ENCODE data around the gene WDR27. TPM values are rescaled to one million over a fixed set of nuclear protein-coding genes. Genes with fewer than 3 reads are reported as not detected.

The WDR27 gene
- total RNA-seq, 1 donor from 2014 or later: 35.0 TPM

DNA sequence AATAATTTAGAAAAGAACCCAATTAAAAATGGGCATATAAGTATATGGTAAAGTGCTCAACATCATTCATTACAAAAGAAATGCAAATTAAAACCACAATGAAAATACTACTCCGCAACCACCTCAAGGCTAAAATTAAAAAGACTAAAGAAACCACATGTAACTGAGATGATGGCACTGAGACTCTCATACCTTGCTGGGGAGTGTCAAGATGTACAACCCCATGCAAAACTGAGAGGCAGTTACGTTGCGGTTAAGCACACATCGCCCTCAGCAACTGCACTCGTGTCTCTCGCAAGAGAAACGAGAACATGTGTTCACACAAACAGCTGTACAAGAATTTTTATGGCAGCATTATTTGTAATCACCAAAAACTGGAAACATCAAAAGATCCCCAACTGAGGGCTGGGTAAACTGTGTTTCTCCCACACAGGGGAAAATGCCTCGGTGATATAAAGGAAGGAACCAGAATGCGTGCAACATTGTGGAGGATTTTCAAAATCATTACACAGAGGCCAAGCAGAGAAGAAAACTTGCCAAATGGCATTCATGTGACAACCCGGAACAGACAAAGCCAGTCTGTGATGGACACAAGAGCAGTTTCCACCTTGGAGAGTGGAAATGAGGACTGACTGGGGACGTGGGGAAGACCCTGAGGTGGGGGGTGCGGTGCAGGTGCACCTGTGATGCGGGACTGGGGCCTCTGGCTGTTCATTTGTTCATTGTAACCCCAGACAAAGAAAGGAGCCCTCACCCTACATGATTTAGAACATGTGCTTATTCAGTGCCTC lies 144.9 kb downstream of the WDR27 start:
- peak; percentile 36 for DNase-seq (ENCODE audit: low spot score)
- intact Hi-C loops (cut with micrococcal nuclease): loop anchor here (1.0 to 10.0 kb wide), 3 partner anchors 11 to 98 kb away; no protein-coding TSS in a partner anchor
- Mint-ChIP-seq H3K27ac (peak overlapping the region; percentile 40), H3K9me3 (peaks cover 6% of the 10 kb centered on the region), H3K4me3 (ENCODE audit: low read depth) (no peak overlapping the region), H3K4me1 (ENCODE audit: low read depth) (peaks cover 21% of the 10 kb centered on the region), H3K36me3 (ENCODE audit: low read depth) (peaks cover 8% of the 10 kb centered on the region), H3K27me3 (ENCODE audit: low read depth) (peaks cover 19% of the 10 kb centered on the region)

- Mint-ChIP-seq H3K4me3 (ENCODE audit: low read depth) (no peak overlapping the region), H3K9me3 (peaks cover 1% of the 10 kb centered on the region), H3K27ac (no peak overlapping the region), H3K36me3 (ENCODE audit: low read depth) (peaks cover 8% of the 10 kb centered on the region), H3K4me1 (ENCODE audit: low read depth) (peaks cover 21% of the 10 kb centered on the region), H3K27me3 (ENCODE audit: low read depth) (peaks cover 14% of the 10 kb centered on the region)
- intact Hi-C loops (cut with micrococcal nuclease): loop anchor here (1.0 to 10.0 kb wide), 2 partner anchors 26 to 99 kb away; no protein-coding TSS in a partner anchor
- DNase-seq (ENCODE audit: low spot score): no peak
Measured at GRCh38 chr6:169555971-169556617, 145.7 kb downstream of the WDR27 start.

- Mint-ChIP-seq H3K27ac (no peak overlapping the region), H3K9me3 (peaks cover 19% of the 10 kb centered on the region), H3K36me3 (ENCODE audit: low read depth) (no peaks in the 10 kb centered on the region), H3K4me1 (ENCODE audit: low read depth) (no peaks in the 10 kb centered on the region), H3K27me3 (ENCODE audit: low read depth) (peaks cover 7% of the 10 kb centered on the region), H3K4me3 (ENCODE audit: low read depth) (no peak overlapping the region)
- DNase-seq (ENCODE audit: low spot score): no peak
- intact Hi-C loops (cut with micrococcal nuclease): no loop called here
Measured at GRCh38 chr6:169545982-169546381, 155.8 kb downstream of the WDR27 start.

GRCh38 chr6:169543704-169544103 lies 158.1 kb downstream of the WDR27 start:
- Mint-ChIP-seq H3K9me3 (peaks cover 16% of the 10 kb centered on the region), H3K27ac (no peak overlapping the region), H3K4me1 (ENCODE audit: low read depth) (peaks cover 1% of the 10 kb centered on the region), H3K36me3 (ENCODE audit: low read depth) (no peaks in the 10 kb centered on the region), H3K27me3 (ENCODE audit: low read depth) (peaks cover 4% of the 10 kb centered on the region), H3K4me3 (ENCODE audit: low read depth) (no peak overlapping the region)
- DNase-seq (ENCODE audit: low spot score): no peak
- intact Hi-C loops (cut with micrococcal nuclease): no loop called here

- peaks cover 1% of the 10 kb centered on the region for H3K4me1 Mint-ChIP-seq (ENCODE audit: low read depth)
- no peaks in the 10 kb centered on the region for H3K36me3 Mint-ChIP-seq (ENCODE audit: low read depth)
- H3K27ac Mint-ChIP-seq: no peak overlapping the region
- peaks cover 1% of the 10 kb centered on the region for H3K27me3 Mint-ChIP-seq (ENCODE audit: low read depth)
- H3K9me3 Mint-ChIP-seq: peaks cover 6% of the 10 kb centered on the region
- H3K4me3 Mint-ChIP-seq (ENCODE audit: low read depth): no peak overlapping the region
- DNase-seq (ENCODE audit: low spot score): no peak
- intact Hi-C loops (cut with micrococcal nuclease): no loop called here
Measured at GRCh38 chr6:169542491-169542890, 159.3 kb downstream of the WDR27 start.

GRCh38 chr6:169539176-169539897 lies 162.5 kb downstream of the WDR27 start:
- Mint-ChIP-seq H3K9me3 (peaks cover 12% of the 10 kb centered on the region), H3K27me3 (ENCODE audit: low read depth) (peaks cover 4% of the 10 kb centered on the region), H3K27ac (no peak overlapping the region), H3K4me3 (ENCODE audit: low read depth) (no peak overlapping the region), H3K4me1 (ENCODE audit: low read depth) (peaks cover 1% of the 10 kb centered on the region), H3K36me3 (ENCODE audit: low read depth) (no peaks in the 10 kb centered on the region)
- intact Hi-C loops (cut with micrococcal nuclease): no loop called here
- DNase-seq (ENCODE audit: low spot score): no peak

DNA sequence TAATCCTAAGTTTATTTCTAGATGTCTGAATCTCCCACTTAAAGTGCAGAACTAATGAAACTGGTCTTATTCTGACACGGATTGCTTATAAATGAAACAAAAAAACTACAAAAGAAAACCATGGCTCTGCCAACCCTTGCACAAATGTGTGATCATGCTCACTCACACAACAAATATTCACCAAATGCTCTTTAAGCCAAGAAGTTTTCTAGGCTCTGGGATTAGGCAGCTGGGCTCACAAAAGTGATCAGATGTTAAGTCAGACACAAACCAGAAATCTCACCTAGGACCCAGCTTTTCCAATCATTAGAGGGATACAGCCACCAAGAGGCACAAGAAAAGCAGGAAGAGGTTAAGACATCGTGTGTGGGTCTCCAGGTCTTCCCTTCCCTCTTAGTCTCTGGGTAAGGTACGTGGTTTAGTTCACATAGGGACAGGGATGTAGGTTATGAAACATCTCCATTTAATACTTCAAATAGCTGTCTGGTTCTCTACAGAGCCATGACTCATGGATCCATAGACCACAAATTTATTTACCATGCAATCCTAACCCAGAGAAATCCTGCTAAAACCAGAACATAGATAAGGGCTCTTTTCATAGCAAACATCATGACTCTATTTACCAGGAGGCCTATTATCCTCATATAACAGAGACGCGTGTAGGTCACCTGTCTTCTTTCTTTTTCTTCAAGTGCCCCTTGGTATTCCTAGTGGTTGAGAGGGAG lies 165.2 kb downstream of the WDR27 start:
- intact Hi-C loops (cut with micrococcal nuclease): no loop called here
- peaks cover 1% of the 10 kb centered on the region for H3K4me1 Mint-ChIP-seq (ENCODE audit: low read depth)
- no peak for DNase-seq (ENCODE audit: low spot score)
- H3K27me3 Mint-ChIP-seq (ENCODE audit: low read depth): peaks cover 4% of the 10 kb centered on the region
- peaks cover 29% of the 10 kb centered on the region for H3K9me3 Mint-ChIP-seq
- no peak overlapping the region for H3K27ac Mint-ChIP-seq
- H3K36me3 Mint-ChIP-seq (ENCODE audit: low read depth): peaks cover 6% of the 10 kb centered on the region
- no peak overlapping the region for H3K4me3 Mint-ChIP-seq (ENCODE audit: low read depth)

GRCh38 chr6:169534039-169534421 lies 167.8 kb downstream of the WDR27 start:
- peaks cover 6% of the 10 kb centered on the region for H3K36me3 Mint-ChIP-seq (ENCODE audit: low read depth)
- H3K9me3 Mint-ChIP-seq: peaks cover 29% of the 10 kb centered on the region
- intact Hi-C loops (cut with micrococcal nuclease): loop anchor here (5.0 kb wide), 1 partner anchor 168 kb away; the partner anchor contains the start of genes C6orf120 and WDR27
- H3K4me1 Mint-ChIP-seq (ENCODE audit: low read depth): peaks cover 17% of the 10 kb centered on the region
- no peak overlapping the region for H3K27ac Mint-ChIP-seq
- DNase-seq (ENCODE audit: low spot score): no peak
- H3K4me3 Mint-ChIP-seq (ENCODE audit: low read depth): no peak overlapping the region
- H3K27me3 Mint-ChIP-seq (ENCODE audit: low read depth): peaks cover 4% of the 10 kb centered on the region

DNA sequence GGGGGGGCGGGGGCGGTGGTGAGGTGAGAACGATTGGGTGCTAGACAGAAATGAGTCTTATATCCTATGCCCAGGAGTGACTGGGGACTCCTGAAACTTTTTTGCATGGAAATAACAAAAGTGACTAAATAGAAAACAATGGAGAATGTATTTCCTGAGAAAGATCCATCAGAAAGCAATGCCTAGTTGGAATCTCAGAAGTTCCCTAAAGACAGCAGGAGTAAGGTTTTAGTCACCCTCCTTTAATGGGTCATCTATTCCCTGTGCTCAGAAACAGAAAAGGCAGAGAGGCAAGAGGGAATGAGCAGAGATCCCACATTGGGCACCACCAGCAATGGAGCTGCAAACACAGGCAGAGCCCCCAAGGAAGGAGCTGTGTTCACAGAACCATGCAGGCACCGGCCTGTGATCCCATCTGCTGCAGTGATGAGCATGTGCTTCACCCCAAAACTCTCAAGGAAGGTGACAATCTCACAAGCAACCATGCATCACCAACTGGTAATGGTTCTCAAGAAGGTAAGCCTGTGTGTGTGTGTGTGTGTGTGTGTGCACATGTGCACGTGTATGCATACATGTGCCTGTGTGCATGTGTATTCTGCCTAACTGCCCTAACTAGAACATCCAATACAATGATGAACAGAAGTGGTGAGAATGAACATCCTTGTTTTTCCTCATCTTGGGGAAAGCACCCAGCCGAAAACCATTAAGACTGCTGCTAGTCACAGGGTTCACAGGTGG lies 168.4 kb downstream of the WDR27 start:
- peaks cover 19% of the 10 kb centered on the region for H3K4me1 Mint-ChIP-seq (ENCODE audit: low read depth)
- no peak overlapping the region for H3K27ac Mint-ChIP-seq
- H3K36me3 Mint-ChIP-seq (ENCODE audit: low read depth): peaks cover 6% of the 10 kb centered on the region
- H3K9me3 Mint-ChIP-seq: peaks cover 29% of the 10 kb centered on the region
- intact Hi-C loops (cut with micrococcal nuclease): loop anchor here (5.0 kb wide), 1 partner anchor 169 kb away; the partner anchor contains the start of genes C6orf120 and WDR27
- peaks cover 4% of the 10 kb centered on the region for H3K27me3 Mint-ChIP-seq (ENCODE audit: low read depth)
- H3K4me3 Mint-ChIP-seq (ENCODE audit: low read depth): no peak overlapping the region
- DNase-seq (ENCODE audit: low spot score): no peak

- intact Hi-C loops (cut with micrococcal nuclease): loop anchor here (1.0 to 5.0 kb wide), 4 partner anchors 26 to 194 kb away; partner anchors contain the start of genes C6orf120, PHF10 and WDR27
- Mint-ChIP-seq H3K4me3 (ENCODE audit: low read depth) (peak overlapping the region; percentile 31), H3K27me3 (ENCODE audit: low read depth) (peaks cover 3% of the 10 kb centered on the region), H3K4me1 (ENCODE audit: low read depth) (peaks cover 19% of the 10 kb centered on the region), H3K9me3 (peaks cover 21% of the 10 kb centered on the region), H3K36me3 (ENCODE audit: low read depth) (peaks cover 6% of the 10 kb centered on the region), H3K27ac (peak overlapping the region; percentile 75)
- peak; percentile 19 for DNase-seq (ENCODE audit: low spot score)
Measured at GRCh38 chr6:169530752-169531123, 171.1 kb downstream of the WDR27 start.

DNA sequence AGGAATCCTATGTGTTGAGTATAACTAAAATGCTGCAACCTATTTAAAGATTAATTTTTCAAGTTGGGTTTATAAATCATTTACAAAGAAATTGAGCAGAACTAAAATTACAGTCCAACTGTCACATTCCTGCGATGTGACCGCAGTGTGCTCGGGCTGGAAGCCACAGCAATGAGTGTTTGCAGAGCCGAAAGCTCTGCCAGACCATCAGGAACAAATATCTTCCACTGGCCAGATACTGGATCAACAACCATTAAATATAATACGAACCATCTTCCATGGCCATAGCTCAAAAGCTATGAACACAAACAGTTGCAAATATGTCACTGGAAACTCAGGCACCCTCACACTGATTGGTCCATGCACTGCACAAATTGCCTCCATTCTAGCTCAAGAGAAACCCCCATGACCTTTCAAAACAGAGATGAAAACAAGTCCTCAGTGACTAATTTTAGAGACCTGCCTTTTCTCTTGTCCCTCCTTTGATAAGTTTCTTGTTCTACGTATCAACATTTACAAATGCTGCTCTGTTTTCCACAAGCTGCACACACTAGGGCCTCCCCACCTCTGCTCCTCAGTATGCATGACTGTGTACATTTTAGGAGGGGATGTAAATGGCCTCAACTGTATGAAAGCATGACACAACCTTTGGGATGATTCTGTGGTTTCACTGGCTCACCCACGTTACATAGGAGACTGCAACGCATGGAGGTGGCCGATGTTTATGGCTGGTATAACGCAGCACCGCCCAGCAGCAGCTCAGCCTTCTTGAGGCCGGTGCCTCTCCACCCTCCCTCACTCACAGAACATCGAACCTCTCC lies 171.7 kb downstream of the WDR27 start:
- intact Hi-C loops (cut with micrococcal nuclease): loop anchor here (1.0 to 5.0 kb wide), 4 partner anchors 26 to 195 kb away; partner anchors contain the start of genes C6orf120, PHF10 and WDR27

More for the DNA sequence above, 171.7 kb downstream of the WDR27 start:
- Mint-ChIP-seq H3K4me1 (ENCODE audit: low read depth) (peaks cover 19% of the 10 kb centered on the region), H3K4me3 (ENCODE audit: low read depth) (peak overlapping the region; percentile 31), H3K9me3 (peaks cover 20% of the 10 kb centered on the region), H3K36me3 (ENCODE audit: low read depth) (peaks cover 6% of the 10 kb centered on the region), H3K27ac (peak overlapping the region; percentile 75), H3K27me3 (ENCODE audit: low read depth) (peaks cover 4% of the 10 kb centered on the region)
- DNase-seq (ENCODE audit: low spot score): peak; percentile 31

Measured in activated T-helper 2 cell treated with anti-CD3 and anti-CD28 coated beads, Interferon-gamma antibody, Interleukin-2, Interleukin-4, amounts not matched to agents 10 μg/mL and 5 μg/mL and 100 μg/mL, durations not matched to agents 14 hours and 24 hours and 36 hours (primary cell).